Fibroblast of upper back skin (primary cell): ENCODE data around the gene LARP4B.

Experiments
- DNase-seq: peaks from one replicate; pipeline ENCODE4 v3.0.0-alpha.2; 2013

Gene LARP4B

DNA sequence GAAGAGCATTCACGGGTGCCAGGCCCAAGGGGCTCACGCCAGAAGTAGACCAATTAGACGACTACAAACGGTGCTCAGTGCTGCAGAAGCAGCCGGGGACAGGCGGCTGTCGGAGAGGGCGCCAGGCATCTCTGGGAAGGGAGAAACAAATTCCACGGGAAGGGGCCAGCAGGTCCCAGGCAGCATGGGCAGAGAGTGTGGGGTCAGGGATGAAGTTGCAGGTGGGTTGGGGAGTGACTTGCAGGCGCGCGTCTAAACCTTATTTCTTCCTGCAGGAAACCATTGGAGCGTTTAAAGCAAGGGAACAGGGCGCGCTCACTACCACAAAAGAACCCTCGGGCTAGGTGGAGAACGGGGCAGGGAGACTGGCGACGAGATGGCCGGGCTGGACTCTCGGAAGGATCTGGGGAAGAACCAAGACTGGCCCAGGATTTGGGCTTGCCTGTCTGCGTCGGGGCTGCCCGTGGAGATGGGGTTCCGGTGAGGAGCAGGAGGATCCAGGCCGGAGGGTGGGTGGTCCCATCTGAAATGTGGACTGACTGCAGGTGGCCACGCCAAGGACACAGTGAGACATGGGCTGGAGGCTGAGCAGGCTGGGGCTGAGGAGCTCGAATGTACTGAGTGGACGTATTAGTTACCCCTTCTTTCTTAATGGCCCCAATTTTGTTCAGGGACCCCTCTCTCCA, 125.7 kb downstream of the LARP4B start:
- no peak for DNase-seq

DNA sequence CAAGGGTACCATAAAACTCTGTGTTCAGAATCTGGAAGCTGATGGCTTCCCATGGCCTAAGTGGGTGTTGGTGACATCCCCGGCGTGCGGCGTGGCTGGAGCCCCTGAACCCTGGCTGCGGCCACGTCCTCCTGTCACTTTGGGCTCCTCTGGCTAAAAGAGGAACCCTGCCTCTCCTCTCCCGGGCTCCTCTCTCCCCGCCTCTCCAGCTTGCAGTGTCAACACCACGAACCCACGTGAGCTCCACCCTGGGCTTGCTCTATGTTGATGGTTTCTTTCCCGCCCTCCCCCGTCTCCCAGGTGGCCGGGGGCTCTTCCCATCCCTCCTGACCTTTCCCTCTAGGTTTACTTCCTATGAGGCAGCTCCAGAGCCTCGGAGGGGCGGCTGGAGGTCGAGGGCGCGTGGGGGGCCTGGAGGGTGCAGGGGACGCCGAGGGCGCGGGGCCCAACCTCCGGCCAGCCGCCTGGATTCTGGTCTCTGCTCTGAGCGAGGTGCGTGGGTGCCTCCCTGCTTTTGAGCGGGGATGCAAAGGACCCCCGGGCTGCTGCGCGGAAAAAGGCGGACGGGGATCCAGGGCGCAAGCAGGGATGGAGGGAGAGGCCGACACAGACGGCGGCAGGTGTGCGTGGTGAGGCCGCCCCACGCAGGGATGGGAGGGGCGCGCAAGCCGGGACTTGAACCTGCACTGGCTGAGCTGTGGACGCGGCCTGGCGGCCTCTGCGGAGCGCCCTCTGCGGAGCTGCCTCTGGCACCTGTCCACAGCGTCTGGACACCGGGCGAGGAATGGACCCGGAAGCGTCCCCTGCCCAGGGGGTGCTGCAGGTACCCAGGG, 126.5 kb downstream of the LARP4B start:
- no peak for DNase-seq

- no peak for DNase-seq
Measured at GRCh38 chr10:804191-804781, 127.2 kb downstream of the LARP4B start.

DNA sequence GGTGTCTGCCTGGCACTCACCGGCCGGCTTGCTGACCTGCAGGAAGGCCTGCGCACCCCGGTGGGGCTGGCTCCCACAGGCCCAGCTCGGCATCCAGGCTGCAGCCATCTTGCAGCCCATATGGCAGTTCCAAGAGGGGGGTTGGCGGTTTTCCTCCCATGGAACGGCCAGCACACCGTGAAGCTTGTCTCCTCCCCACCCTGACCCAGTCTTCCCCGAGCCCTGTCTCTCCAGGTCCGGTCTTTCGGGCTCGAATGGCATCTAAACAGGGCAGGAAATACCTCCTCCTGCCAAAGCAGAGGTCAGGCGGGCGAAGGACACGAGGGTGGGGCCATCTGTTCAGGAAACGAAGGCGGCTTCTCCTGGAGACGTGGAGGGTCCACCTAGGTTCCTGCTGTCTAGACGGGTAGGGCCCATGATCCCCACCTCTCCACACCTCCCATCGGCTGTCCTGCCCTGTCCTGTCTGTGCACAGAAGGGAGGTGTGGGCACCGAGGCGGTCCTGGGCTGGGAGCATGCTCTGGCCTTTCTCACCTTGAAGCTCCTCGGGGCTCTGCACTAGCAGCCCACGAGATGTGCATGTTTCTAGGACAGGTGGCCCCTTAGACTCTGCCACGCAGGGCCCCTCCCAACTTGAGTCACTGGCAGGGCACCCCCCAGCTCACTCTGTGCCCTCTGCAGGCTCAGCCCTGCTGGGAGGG, 128.3 kb downstream of the LARP4B start:
- no peak for DNase-seq

DNA sequence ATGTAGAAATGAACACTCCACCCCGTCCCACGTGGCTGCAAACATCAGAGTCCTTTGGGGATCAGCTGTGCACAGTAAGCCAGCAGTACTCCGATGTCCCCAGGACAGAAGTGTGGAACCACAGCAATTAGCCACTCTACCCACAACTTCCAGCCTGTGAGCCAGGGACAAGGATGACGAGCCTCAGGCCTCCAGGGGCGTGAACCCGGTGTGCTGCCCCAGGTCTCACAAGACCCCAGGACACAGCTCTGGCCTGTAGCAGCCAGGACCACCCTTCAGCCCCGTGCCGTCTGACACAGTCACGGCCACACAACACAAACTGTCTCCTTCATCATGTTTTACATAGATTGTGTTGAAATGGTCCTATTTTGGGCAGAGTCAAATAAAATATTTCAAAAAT, 129.0 kb downstream of the LARP4B start:
- no peak for DNase-seq

GRCh38 chr10:797179-797578, 134.3 kb downstream of the LARP4B start:
- DNase-seq, result no peak

DNA sequence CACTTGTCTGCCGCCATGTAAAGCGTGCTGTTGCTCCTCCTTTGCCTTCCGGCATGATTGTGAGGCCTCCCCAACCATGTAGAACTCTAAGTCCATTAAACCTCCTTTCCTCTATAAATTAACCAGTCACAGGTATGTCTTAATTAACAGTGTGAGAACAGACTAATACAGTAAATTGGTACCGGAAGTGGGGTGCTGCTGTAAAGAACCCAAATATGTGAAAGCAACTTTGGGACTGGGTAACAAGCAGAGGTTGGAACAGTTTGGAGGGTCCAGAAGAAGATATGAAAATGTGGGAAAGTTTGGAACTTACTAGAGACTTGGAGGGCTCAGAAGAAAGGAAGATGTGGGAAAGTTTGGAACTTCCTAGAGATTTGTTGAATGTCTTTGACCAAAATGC, 135.3 kb downstream of the LARP4B start:
- DNase-seq, result no peak

- peak; percentile 18 for DNase-seq
Measured at GRCh38 chr10:794382-794956, 137.0 kb downstream of the LARP4B start.

GRCh38 chr10:792792-793100, 138.8 kb downstream of the LARP4B start:
- peak; percentile 58 for DNase-seq

DNA sequence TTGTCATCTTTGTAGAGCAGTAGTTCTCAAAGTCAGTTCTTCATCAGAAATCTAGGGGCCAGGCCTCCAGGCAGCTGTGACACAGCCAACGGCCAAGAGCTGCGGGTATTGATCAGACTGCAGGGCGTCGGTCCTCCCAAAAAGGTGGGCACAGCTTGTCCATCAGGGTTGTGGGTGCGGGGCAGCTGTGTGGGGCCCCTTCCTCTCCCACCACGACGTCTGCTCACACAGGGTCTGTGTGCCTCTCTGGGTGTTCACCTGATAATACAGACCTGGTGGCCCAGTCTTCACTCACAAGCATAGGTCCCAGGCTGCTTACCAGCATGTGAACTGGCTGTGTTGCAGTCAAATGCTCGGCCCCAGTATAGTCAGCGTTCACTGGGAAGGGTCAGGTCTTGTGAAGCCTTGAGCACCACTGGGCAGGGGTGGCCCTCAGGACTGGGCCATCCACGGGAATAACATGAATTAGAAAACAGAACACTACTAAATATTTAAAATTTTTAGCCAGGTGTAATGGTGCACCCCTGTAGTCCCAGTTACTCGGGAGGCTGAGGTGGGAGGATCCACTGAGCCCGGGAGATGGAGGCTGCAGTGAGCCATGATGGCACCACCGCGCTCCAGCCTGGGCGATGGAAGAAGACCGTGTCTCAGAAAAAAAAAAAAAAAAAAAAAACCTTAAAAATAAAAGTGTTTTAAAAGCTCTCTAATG, 139.3 kb downstream of the LARP4B start:
- DNase-seq, result no peak

- no peak for DNase-seq
Measured at GRCh38 chr10:791639-792038, 139.9 kb downstream of the LARP4B start.

GRCh38 chr10:790821-791551, 140.5 kb downstream of the LARP4B start:
- DNase-seq, result no peak

DNA sequence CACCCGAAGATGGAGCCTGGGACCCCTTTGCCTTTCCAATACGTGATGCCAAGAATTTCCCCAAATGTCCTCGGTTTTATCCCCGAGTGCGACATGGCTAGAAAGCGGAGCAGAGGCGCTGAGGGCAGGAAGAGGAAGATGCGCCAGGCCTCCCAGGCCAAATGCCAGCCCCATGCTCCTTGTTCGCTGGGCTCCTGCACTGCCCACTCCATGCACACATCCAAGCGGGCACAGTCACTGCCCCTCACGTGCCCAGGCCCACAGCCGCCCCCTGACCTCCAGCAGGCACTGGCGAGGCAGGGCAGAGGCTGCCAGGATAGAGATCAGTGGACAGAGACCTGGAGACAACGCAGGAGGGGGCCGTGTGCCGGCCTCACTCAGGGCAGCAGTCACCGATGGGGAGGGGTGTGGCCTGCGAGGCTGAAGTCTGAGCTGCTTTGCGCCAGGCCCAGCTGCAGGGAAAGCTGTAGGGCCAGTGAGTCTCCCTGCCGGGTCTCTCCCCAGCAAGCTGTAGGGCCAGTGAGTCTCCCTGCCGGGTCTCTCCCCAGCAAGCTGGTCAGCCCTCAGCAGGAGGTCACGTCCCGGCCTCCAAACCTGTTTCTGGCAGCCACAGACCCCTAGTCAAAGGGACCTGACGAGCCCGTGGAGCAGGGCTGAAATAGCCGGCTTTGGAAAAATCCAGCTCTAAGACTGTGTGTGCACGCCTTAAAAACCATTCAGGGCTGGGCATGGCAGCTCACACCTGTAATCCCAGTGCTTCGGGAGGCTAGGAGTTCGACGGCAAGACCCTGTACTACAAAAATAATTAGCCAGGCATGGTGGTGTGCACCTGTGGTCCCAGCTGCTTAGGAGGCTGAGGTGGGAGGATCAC, 141.4 kb downstream of the LARP4B start:
- no peak for DNase-seq

GRCh38 chr10:788796-789748, 142.4 kb downstream of the LARP4B start:
- DNase-seq, result peak; percentile 68

DNA sequence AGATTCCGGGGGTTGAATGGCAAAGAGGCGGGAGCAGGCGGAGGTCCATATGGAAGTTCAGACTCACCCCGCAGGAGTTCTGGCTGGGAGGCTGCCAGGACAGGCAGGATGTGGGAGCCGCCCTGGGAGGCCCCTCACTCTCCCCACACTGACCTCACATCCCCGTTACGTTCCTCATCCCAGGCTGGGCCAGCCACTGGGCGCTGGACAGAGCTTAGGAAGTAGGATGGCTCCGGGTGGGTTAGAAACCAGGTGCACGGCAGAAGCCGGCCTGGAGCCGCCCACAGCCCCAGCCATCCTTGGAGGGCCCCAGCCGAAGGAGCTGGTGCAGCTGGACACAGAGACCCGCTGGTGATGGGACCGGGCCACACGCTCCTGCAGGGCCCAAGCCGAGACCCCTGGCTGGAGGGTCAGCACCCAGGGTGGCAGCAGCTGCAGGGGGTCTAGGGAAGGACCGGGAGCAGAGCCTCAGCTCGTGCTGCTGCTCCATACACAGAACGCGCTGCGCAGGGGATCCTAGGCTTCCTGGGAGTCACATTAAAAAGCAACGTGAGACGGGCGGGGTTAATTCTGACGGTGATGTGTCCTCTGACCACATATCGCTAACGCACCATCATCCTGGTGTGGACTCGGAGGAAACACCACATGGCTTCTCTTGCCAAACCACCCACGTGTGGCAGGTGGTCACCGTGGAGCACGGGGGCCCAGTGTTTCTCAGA, 143.4 kb downstream of the LARP4B start:
- peak; percentile 88 for DNase-seq

DNA sequence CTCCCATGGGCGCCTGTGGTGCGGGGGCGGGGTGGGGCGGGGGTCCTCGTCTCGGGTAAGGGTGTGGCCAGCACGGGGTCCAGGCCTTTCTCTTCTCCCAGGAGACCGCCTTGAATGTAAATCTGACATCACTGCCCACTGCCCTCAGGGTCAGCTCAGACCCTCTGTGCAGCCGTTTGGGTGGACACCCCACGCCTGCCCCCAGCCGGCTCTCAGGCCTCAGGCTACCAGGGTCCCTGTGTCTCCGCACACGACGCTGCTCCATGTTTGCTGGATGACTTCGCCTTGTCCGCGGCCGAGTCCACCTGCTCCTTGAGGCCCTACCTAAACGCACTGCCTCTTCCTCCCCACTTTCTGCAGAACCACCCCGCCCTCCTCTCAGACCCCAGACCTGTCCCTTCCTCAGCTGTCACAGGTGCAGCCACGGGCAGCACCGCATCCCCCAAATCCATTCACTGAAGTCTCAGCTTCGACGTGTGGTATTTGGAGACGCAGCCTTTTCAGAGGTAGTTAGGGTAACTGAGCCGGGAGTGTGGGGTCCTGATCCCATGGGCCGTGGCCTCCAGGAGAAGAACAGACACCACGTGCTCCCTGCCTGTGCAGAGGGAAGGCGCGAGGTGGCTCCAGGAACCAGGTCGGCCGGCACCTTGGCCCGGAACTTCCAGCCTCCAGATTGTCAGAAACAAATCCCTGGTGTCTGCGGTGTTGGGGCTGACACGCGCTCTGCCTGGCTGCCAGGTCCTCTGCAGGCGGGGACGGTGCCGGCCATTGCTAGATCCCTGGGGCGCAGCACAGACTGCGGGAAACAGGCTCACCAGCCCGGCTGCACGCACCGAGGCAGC, 144.7 kb downstream of the LARP4B start:
- DNase-seq, result no peak

DNA sequence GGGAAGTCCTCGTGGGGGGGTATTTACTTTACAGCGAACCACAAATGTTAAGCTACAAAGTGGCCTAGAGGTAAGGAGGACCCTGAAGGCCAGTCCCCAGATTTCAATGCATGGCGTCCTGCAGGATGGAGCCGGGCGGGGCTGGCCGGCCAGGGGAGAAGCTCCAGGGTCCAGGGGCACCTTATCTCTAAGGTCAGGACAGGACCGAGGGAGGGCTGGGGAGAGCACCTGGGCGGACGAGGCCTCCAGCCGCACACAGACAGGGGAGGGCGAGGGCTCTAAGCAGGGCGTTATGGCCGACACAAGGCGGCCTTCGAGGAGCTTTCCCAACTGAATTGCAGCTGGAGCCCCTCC, 145.7 kb downstream of the LARP4B start:
- no peak for DNase-seq
